H9 (cell line): ENCODE results near the gene SHPK. TPM values are rescaled to one million over a fixed set of nuclear protein-coding genes. Genes with fewer than 3 reads are reported as not detected.

Source experiments
- DNase-seq: peaks from one replicate; pipeline ENCODE4 v3.0.0-alpha.2; 2017
- H2AFZ ChIP-seq: one replicate; pipeline ENCODE4 v1.6.1; 2013; ENCODE audit warnings: mild to moderate bottlenecking, low read length, control low read depth, moderate library complexity
- H2AK5ac ChIP-seq: 2 replicates; pipeline ENCODE4 v1.6.1; 2013; ENCODE audit warnings: low read length, control low read depth, mixed read lengths; ENCODE audit not compliant: insufficient read length
- H2BK120ac ChIP-seq: one replicate; pipeline ENCODE4 v1.6.1; 2013; ENCODE audit warnings: low read depth, mild to moderate bottlenecking, low read length, control low read depth, inconsistent platforms; ENCODE audit not compliant: poor library complexity, severe bottlenecking
- H2BK12ac ChIP-seq: 2 replicates; pipeline ENCODE4 v1.6.1; 2013; ENCODE audit warnings: low read length, control low read depth, mixed read lengths, low read depth; ENCODE audit not compliant: insufficient read length
- H2BK15ac ChIP-seq: 2 replicates; pipeline ENCODE4 v1.6.1; 2013; ENCODE audit warnings: low read depth, low read length, control low read depth
- H2BK20ac ChIP-seq: one replicate; pipeline ENCODE4 v1.6.1; 2013; ENCODE audit warnings: low read depth, mild to moderate bottlenecking, low read length, control low read depth, inconsistent platforms; ENCODE audit not compliant: poor library complexity, severe bottlenecking
- H2BK5ac ChIP-seq: 2 replicates; pipeline ENCODE4 v1.6.1; 2013; ENCODE audit warnings: low read length, control low read depth, mixed read lengths; ENCODE audit not compliant: insufficient read length
- H3K14ac ChIP-seq: 2 replicates; pipeline ENCODE4 v1.6.1; 2013; ENCODE audit warnings: low read length, control low read depth; ENCODE audit not compliant: insufficient read depth
- H3K18ac ChIP-seq: 2 replicates; pipeline ENCODE4 v1.6.1; 2013; ENCODE audit warnings: low read depth, mild to moderate bottlenecking, mixed read lengths, low read length, control low read depth; ENCODE audit not compliant: insufficient read length
- H3K23ac ChIP-seq: 2 replicates; pipeline ENCODE4 v1.6.1; 2013; ENCODE audit warnings: low read length, control low read depth, mixed read lengths, low read depth; ENCODE audit not compliant: insufficient read length
- H3K23me2 ChIP-seq: 2 replicates; pipeline ENCODE4 v1.6.1; 2013; ENCODE audit warnings: low read depth, mild to moderate bottlenecking, mixed read lengths, low read length, control low read depth; ENCODE audit not compliant: insufficient read length, poor library complexity, severe bottlenecking
- H3K27ac ChIP-seq: 2 replicates; pipeline ENCODE4 v1.5.1; 2013; ENCODE audit warnings: low read length, control low read depth, mixed read lengths, low read depth; ENCODE audit not compliant: insufficient read length
- H3K27me3 ChIP-seq: 2 replicates; pipeline ENCODE4 v1.6.1; 2013; ENCODE audit warnings: low read length, control low read depth, inconsistent platforms; ENCODE audit not compliant: insufficient read depth
- H3K4ac ChIP-seq: 2 replicates; pipeline ENCODE4 v1.6.1; 2013; ENCODE audit warnings: low read depth, mild to moderate bottlenecking, control low read depth, inconsistent platforms, low read length, moderate library complexity
- H3K4me1 ChIP-seq: 2 replicates; pipeline ENCODE4 v1.6.1; 2013; ENCODE audit warnings: low read length, control low read depth, inconsistent platforms; ENCODE audit not compliant: insufficient read depth
- H3K4me2 ChIP-seq: 2 replicates; pipeline ENCODE4 v1.6.1; 2013; ENCODE audit warnings: low read length, control low read depth, mixed read lengths; ENCODE audit not compliant: insufficient read length, insufficient read depth
- H3K56ac ChIP-seq: 2 replicates; pipeline ENCODE4 v1.6.1; 2013; ENCODE audit warnings: low read depth, mild to moderate bottlenecking, mixed read lengths, low read length, control low read depth; ENCODE audit not compliant: insufficient read length
- H3K79me1 ChIP-seq: 2 replicates; pipeline ENCODE4 v1.6.1; 2013; ENCODE audit warnings: low read depth, mild to moderate bottlenecking, moderate library complexity, low read length, control low read depth, inconsistent platforms; ENCODE audit not compliant: insufficient read depth, poor library complexity, severe bottlenecking
- H3K79me2 ChIP-seq: 2 replicates; pipeline ENCODE4 v1.6.1; 2013; ENCODE audit warnings: low read length, control low read depth, inconsistent platforms; ENCODE audit not compliant: insufficient read depth
- H3K9ac ChIP-seq: 2 replicates; pipeline ENCODE4 v1.6.1; 2013; ENCODE audit warnings: low read length, control low read depth, mixed read lengths; ENCODE audit not compliant: insufficient read length; ENCODE audit errors: extremely low read depth
- H3K9me3 ChIP-seq: one replicate; pipeline ENCODE4 v1.6.1; 2013; ENCODE audit warnings: low read depth, low read length, inconsistent platforms; ENCODE audit not compliant: control insufficient read depth
- H3T11ph ChIP-seq: one replicate; pipeline ENCODE4 v1.6.1; 2013; ENCODE audit warnings: mild to moderate bottlenecking, low read length, control low read depth, inconsistent platforms
- H4K20me1 ChIP-seq: one replicate; pipeline ENCODE4 v1.6.1; 2013; ENCODE audit not compliant: control insufficient read depth, insufficient read length, insufficient read depth
- H4K5ac ChIP-seq: 2 replicates; pipeline ENCODE4 v1.6.1; 2013; ENCODE audit warnings: low read depth, mild to moderate bottlenecking, mixed read lengths, low read length, control low read depth; ENCODE audit not compliant: insufficient read length
- H4K8ac ChIP-seq: replicated peaks from 2 replicates; pipeline ENCODE4 v1.6.1; 2013; ENCODE audit warnings: low read length, control low read depth, mixed read lengths, low read depth; ENCODE audit not compliant: insufficient read length
- H4K91ac ChIP-seq: 2 replicates; pipeline ENCODE4 v1.6.1; 2013; ENCODE audit warnings: low read depth, mild to moderate bottlenecking, moderate library complexity, mixed read lengths, low read length, control low read depth; ENCODE audit not compliant: insufficient read length
- H3K27ac Mint-ChIP-seq, 3 experiments: 2 replicates in 2 of 3; 3 replicates in 1 of 3; pipeline ENCODE4 v1.8.0; 2020 to 2021; ENCODE audit warnings: mixed read lengths in 3 of 3, mild to moderate bottlenecking in 1 of 3, moderate library complexity in 1 of 3
- H3K27me3 Mint-ChIP-seq: 2 replicates; pipeline ENCODE4 v1.8.0; 2021; ENCODE audit warnings: low read depth, mild to moderate bottlenecking, moderate library complexity, mixed read lengths
- H3K36me3 Mint-ChIP-seq, 3 experiments: 2 replicates in 2 of 3; 3 replicates in 1 of 3; pipeline ENCODE4 v1.8.0; 2020 to 2021; ENCODE audit warnings: low read depth in 3 of 3, mixed read lengths in 3 of 3; ENCODE audit not compliant: insufficient read depth in 1 of 3
- H3K4me1 Mint-ChIP-seq, 2 experiments: 2 replicates each; pipeline ENCODE4 v1.8.0; 2020; ENCODE audit warnings: mixed read lengths in 2 of 2
- H3K4me3 Mint-ChIP-seq, 2 experiments: 2 replicates in 1 of 2; 3 replicates in 1 of 2; pipeline ENCODE4 v1.8.0; 2020 to 2021; ENCODE audit warnings: mild to moderate bottlenecking in 2 of 2, mixed read lengths in 2 of 2, moderate library complexity in 1 of 2
- H3K9me3 Mint-ChIP-seq, 2 experiments: 2 replicates in 1 of 2; 3 replicates in 1 of 2; pipeline ENCODE4 v1.8.0; 2020; ENCODE audit warnings: mild to moderate bottlenecking in 2 of 2, mixed read lengths in 2 of 2, moderate library complexity in 1 of 2
- WGBS: extraction: QIAGEN DNeasy Blood & Tissue Kit; methylation state at CpG from one replicate; pipeline ENCODE4 v1.1.7; 2013; ENCODE audit warnings: missing lambda C conversion rate, low lambda C conversion rate, mixed read lengths; ENCODE audit not compliant: insufficient read length; ENCODE audit errors: extremely low coverage; 5-methylcytosine and 5-hydroxymethylcytosine counted together
- total RNA-seq: library from RNA; stranded (reverse); gene quantifications from 2 replicates; pipeline ENCODE4 v1.2.1, GENCODE V29; 2021
- TF ChIP-seq, protein P1 (sequence below): fragments of 200-600 bp; sonication (generic); conservative IDR thresholded peaks from 3 replicates; pipeline ENCODE4 v1.8.0; 2021; ENCODE audit warnings: antibody characterized with exemption, mild to moderate bottlenecking

Gene SHPK
- total RNA-seq, 1 experiment from 2014 or later: 27.0 TPM

DNA sequence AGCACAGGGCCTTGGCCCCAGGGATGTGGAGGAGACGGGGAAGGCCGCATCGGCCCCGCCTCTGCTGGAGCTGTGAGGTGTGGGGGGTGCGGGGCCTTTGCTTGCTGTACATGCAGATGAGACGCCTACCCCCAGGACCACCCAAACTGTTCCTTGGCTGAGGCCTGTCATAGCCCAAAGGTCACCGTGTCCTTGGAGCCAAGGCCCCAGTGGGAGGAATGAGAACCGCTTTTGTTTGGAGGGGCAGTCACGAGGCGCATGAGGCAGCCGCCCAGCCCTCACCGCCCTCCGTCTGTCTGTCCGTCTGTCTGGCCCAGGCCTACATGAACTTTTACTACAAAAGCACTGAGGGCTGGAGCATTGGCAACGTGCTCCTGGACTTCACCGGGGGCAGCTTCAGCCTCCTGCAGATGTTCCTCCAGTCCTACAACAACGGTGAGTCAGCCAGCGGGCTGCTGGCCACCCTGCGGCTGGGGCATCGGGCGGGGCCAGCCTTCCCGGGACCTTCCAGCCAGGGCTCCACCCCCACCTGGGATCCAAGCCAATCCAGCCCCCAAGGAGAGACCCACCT is 23.6 kb upstream of the SHPK start:
- peaks cover 8 to 12% of the 10 kb centered on the region in 2 experiments for H3K4me1 Mint-ChIP-seq
- no peak overlapping the region for H2BK5ac ChIP-seq
- peak; percentile 42 for DNase-seq
- H3K27me3 ChIP-seq: no peaks in the 10 kb centered on the region
- H2BK120ac ChIP-seq: no peak overlapping the region
- no peak overlapping the region for H2AFZ ChIP-seq
- H4K5ac ChIP-seq: no peak overlapping the region
- H3T11ph ChIP-seq: no peak overlapping the region
- no peaks in the 10 kb centered on the region for H3K9me3 Mint-ChIP-seq
- peak overlapping the region; percentile 38; the same call in 1 of the 2 replicates for H3K14ac ChIP-seq
- no peak overlapping the region for H3K4me3 Mint-ChIP-seq
- H3K36me3 Mint-ChIP-seq: peaks cover 7 to 35% (median 10%) of the 10 kb centered on the region in 3 experiments
- no peak overlapping the region for H2BK20ac ChIP-seq
- H2BK12ac ChIP-seq: no peak overlapping the region
- H3K27ac Mint-ChIP-seq: peak overlapping the region in 1 of 3 experiments; percentile 75; a peak in 3 of 7 replicates
- H4K91ac ChIP-seq: no peak overlapping the region
- H4K8ac ChIP-seq: no peak overlapping the region
- no CpG with 5 or more reads among the region's 22 CpGs for WGBS
- H3K79me1 ChIP-seq: no peaks in the 10 kb centered on the region
- TF ChIP-seq, protein P1, sequence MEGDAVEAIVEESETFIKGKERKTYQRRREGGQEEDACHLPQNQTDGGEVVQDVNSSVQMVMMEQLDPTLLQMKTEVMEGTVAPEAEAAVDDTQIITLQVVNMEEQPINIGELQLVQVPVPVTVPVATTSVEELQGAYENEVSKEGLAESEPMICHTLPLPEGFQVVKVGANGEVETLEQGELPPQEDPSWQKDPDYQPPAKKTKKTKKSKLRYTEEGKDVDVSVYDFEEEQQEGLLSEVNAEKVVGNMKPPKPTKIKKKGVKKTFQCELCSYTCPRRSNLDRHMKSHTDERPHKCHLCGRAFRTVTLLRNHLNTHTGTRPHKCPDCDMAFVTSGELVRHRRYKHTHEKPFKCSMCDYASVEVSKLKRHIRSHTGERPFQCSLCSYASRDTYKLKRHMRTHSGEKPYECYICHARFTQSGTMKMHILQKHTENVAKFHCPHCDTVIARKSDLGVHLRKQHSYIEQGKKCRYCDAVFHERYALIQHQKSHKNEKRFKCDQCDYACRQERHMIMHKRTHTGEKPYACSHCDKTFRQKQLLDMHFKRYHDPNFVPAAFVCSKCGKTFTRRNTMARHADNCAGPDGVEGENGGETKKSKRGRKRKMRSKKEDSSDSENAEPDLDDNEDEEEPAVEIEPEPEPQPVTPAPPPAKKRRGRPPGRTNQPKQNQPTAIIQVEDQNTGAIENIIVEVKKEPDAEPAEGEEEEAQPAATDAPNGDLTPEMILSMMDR: no peak
- H3K4me1 ChIP-seq: no peaks in the 10 kb centered on the region
- no peak overlapping the region for H3K23ac ChIP-seq
- no peak overlapping the region for H3K9ac ChIP-seq
- no peak overlapping the region for H2AK5ac ChIP-seq
- no peak overlapping the region for H3K27ac ChIP-seq
- H4K20me1 ChIP-seq: no peaks in the 10 kb centered on the region
- no peaks in the 10 kb centered on the region for H3K23me2 ChIP-seq
- no peak overlapping the region for H3K18ac ChIP-seq
- H3K56ac ChIP-seq: no peak overlapping the region
- no peak overlapping the region for H3K4me2 ChIP-seq
- no peaks in the 10 kb centered on the region for H3K27me3 Mint-ChIP-seq
- no peaks in the 10 kb centered on the region for H3K79me2 ChIP-seq
- H3K4ac ChIP-seq: no peak overlapping the region
- no peak overlapping the region for H2BK15ac ChIP-seq
- H3K9me3 ChIP-seq: no peaks in the 10 kb centered on the region
